Measurements from ENCODE around the gene ACP2.

DNA sequence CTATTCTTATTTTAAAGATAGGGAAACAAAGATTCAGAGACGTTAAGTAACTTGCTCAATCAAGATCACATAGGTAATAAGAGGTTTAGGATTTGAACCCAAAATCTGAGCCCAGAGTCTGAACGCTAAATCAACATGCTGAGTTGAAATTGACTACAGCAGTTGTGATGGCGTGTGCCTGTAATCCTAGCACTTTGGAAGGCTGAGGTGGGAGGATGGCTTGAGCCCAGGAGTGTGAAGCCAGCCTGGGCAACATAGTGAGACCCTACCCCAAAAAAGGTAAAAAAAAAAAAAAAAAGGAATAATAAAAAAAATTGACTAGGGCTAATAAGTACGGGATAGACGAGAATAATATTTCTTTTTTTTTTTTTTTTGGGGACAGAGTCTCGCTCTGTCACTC lies 7.8 kb upstream of the ACP2 start:
- no peak for TF ChIP-seq MAX (IDR thresholded peaks at IDR 0.05; ENCODE audit: low read depth)
- no peak for TF ChIP-seq SMC3 (IDR thresholded peaks at IDR 0.05; ENCODE audit: low read depth, low read length)
- TF ChIP-seq RXRA (IDR thresholded peaks at IDR 0.05; ENCODE audit: borderline replicate concordance, low read depth) = no peak
- TF ChIP-seq CTCF (IDR thresholded peaks at IDR 0.05) = no peak
- TF ChIP-seq SIN3A (IDR thresholded peaks at IDR 0.05; ENCODE audit: borderline replicate concordance, low read depth, low read length) = no peak
- no peak for TF ChIP-seq EP300 (IDR thresholded peaks at IDR 0.05; ENCODE audit: borderline replicate concordance in 1 of 2, low read depth in 1 of 2, low read length in 1 of 2)
- no peak for TF ChIP-seq TAF1 (IDR thresholded peaks at IDR 0.05; ENCODE audit: borderline replicate concordance, low read depth, low read length)
- TF ChIP-seq REST (IDR thresholded peaks at IDR 0.05; ENCODE audit: low read depth, low read length) = no peak
- no peak for TF ChIP-seq CHD2 (IDR thresholded peaks at IDR 0.05; ENCODE audit: low read length, partially characterized antibody)
- no peak for TF ChIP-seq MXI1 (IDR thresholded peaks at IDR 0.05; ENCODE audit: low read depth, low read length)
- no peak for TF ChIP-seq RCOR1 (IDR thresholded peaks at IDR 0.05; ENCODE audit: low read length)

Data from SK-N-SH (cell line).